Left ventricle myocardium inferior (tissue), 1 donor: ENCODE measurements around the gene TLCD3A. TPM values are rescaled to one million over a fixed set of nuclear protein-coding genes. Genes with fewer than 3 reads are reported as not detected.
A peak's percentile ranks its signal among the peaks of the same experiment; 100 is the strongest.

Experiments
- DNase-seq: peaks from one replicate; pipeline ENCODE4 v3.0.0-alpha.2; 2020
- H3K27ac ChIP-seq: fragments of 200-600 bp; replicated peaks from 2 replicates; pipeline ENCODE4 v1.8.0; 2021
- H3K27me3 ChIP-seq: fragments of 200-600 bp; 2 replicates; pipeline ENCODE4 v1.8.0; 2021; ENCODE audit warnings: low read depth
- H3K36me3 ChIP-seq: fragments of 200-600 bp; 2 replicates; pipeline ENCODE4 v1.8.0; 2021
- H3K4me1 ChIP-seq: fragments of 200-600 bp; 2 replicates; pipeline ENCODE4 v1.8.0; 2021
- H3K4me3 ChIP-seq: fragments of 200-600 bp; 2 replicates; pipeline ENCODE4 v1.8.0; 2021; ENCODE audit warnings: mild to moderate bottlenecking, moderate library complexity
- H3K9me3 ChIP-seq: fragments of 200-600 bp; replicated peaks from 2 replicates; pipeline ENCODE4 v1.8.0; 2021
- CTCF ChIP-seq: fragments of 200-600 bp; IDR thresholded peaks from 2 replicates; pipeline ENCODE4 v1.8.0; 2021; ENCODE audit warnings: antibody characterized with exemption, mild to moderate bottlenecking, borderline replicate concordance
- intact Hi-C: fragments of 100-400 bp; cut with micrococcal nuclease; formaldehyde crosslinking; loops from one replicate; pipeline ENCODE4 v1.11.0; 2022
- long read RNA-seq: library from polyadenylated mRNA; unstranded; transcript quantifications from one replicate; pipeline ENCODE4 v2.0.0, GENCODE V29; 2021
- total RNA-seq: library from RNA; stranded (reverse); fragmentation: NEBNext Ultra II Directional; extraction: Animal tissue kit (Norgen Biotek cat#: 25700); gene quantifications from one replicate; pipeline ENCODE4 v1.2.1, GENCODE V29; 2021
- donor health status: DM: no; HTN: yes; CAD: no; lungs with severe emphysema.

Gene TLCD3A
- 1.5 TPM for total RNA-seq
- long read RNA-seq, partial matches to known transcripts, result 0 of 3 reads
- long read RNA-seq, other reads (novel, unspliced or antisense), result 1 of 3 reads

- peak within 1 kb of the TSS; percentile 90 for H3K4me3 ChIP-seq
- no peaks in the 10 kb centered on the region for H3K27me3 ChIP-seq
- no peaks in the 10 kb centered on the region for H3K36me3 ChIP-seq
- TF ChIP-seq CTCF, result no peak
- DNase-seq, result peak; percentile 80
- H3K27ac ChIP-seq, result peak within 1 kb of the TSS; percentile 84
- no peaks in the 10 kb centered on the region for H3K9me3 ChIP-seq
- H3K4me1 ChIP-seq, result peaks cover 25% of the 10 kb centered on the region
- intact Hi-C loops, result no loop called here
Measured at GRCh38 chr17:732067-732901, at the start of gene TLCD3A. Gene TLCD3A (plus strand): TSS chr17:732596. CDS start chr17:732648, 52 bp downstream.

DNA sequence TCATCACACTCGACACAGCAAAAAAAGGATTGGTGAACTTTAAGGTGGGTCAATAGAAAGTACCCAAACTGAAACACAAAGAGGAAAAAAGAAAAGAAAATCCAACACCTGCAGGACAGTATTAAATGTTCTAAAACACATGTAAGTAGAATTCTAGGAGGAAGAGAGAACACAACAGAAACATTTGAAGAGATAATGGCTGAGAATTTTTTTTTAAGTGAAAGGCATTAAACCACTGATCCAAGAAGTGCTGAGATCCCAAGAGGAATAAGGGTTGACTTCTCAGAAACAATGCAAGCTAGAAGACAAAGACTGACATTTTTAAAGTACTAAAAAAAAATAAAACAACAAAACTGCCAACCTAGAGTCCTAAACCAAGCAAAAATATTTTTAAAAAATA, 49.4 kb upstream of the TLCD3A start:
- H3K27me3 ChIP-seq, result no peaks in the 10 kb centered on the region
- no peak for DNase-seq
- TF ChIP-seq CTCF, result no peak
- peaks cover 12% of the 10 kb centered on the region for H3K4me1 ChIP-seq
- no peaks in the 10 kb centered on the region for H3K9me3 ChIP-seq
- no peak overlapping the region for H3K4me3 ChIP-seq
- intact Hi-C loops, result no loop called here
- no peak overlapping the region for H3K27ac ChIP-seq
- peaks cover 23% of the 10 kb centered on the region for H3K36me3 ChIP-seq

- TF ChIP-seq CTCF, result no peak
- peaks cover 23% of the 10 kb centered on the region for H3K36me3 ChIP-seq
- intact Hi-C loops, result no loop called here
Measured at GRCh38 chr17:683499-684254, 48.7 kb upstream of the TLCD3A start.

GRCh38 chr17:685006-685405, 47.4 kb upstream of the TLCD3A start:
- no peak for DNase-seq
- peaks cover 32% of the 10 kb centered on the region for H3K36me3 ChIP-seq
- peaks cover 11% of the 10 kb centered on the region for H3K4me1 ChIP-seq
- no peaks in the 10 kb centered on the region for H3K27me3 ChIP-seq
- H3K4me3 ChIP-seq, result no peak overlapping the region
- H3K9me3 ChIP-seq, result no peaks in the 10 kb centered on the region
- no peak for TF ChIP-seq CTCF
- intact Hi-C loops, result no loop called here
- H3K27ac ChIP-seq, result no peak overlapping the region

More at GRCh38 chr17:683499-684254, 48.7 kb upstream of the TLCD3A start:
- Histone ChIP-seq H3K27me3 (no peaks in the 10 kb centered on the region), H3K4me3 (no peak overlapping the region), H3K9me3 (no peaks in the 10 kb centered on the region), H3K4me1 (peaks cover 12% of the 10 kb centered on the region), H3K27ac (no peak overlapping the region)
- DNase-seq, result no peak

DNA sequence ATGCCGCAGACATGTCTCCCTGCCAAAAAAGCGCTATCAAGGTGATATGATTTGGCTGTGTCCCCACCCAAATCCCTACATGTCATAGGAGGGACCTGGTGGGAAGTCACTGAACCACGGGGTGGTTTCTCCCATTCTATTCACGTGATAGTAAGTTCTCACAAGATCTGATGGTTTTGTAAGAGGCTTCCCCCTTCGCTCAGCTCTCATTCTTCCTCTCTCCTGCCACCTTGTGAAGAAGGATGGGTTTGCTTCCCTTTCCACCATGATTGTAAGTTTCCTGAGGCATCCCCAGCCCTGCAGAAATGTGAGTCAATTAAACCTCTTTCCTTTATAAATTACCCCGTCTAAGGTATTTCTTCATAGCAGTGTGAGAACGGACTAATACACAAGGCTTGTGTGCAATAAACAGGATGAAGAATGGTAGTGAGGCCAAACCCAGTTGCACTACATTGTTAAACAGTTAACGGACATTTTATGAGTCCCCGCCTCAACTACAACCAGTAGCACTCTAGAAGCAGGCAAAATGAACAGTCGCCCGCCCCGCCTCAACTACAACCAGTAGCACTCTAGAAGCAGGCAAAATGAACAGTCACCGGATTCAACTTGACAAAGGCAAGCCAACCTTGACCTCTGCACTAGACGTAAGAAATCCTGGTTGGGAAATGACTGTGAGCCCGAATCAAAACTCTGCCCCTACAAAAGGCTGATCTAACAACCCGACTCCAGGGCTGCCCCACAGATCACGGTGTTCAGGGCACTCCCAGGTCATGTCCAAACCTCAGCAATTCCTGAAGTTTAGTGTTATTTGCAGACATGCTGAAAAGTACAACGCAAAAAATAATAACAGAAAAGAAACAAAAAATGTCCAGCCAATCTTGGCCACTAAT, 44.1 kb upstream of the TLCD3A start:
- Histone ChIP-seq H3K36me3 (peaks cover 61% of the 10 kb centered on the region), H3K27ac (no peak overlapping the region), H3K4me1 (no peaks in the 10 kb centered on the region), H3K4me3 (no peak overlapping the region), H3K27me3 (no peaks in the 10 kb centered on the region), H3K9me3 (no peaks in the 10 kb centered on the region)
- intact Hi-C loops, result no loop called here
- peak; percentile 56 for TF ChIP-seq CTCF
- no peak for DNase-seq
